Vagina (tissue), 2 donors: ENCODE data around the gene EIPR1.

ENCODE experiments used
- CTCF ChIP-seq, 3 experiments: fragments of 450-650 bp in 2 of 3; fragments of 200-600 bp in 1 of 3; sonication (generic) in 1 of 3; IDR thresholded peaks; one replicate each; pipeline ENCODE4 v1.5.1; 2017 to 2019; ENCODE audit warnings: antibody characterized with exemption in 3 of 3, mild to moderate bottlenecking in 2 of 3, moderate library complexity in 2 of 3
- POLR2A ChIP-seq, 2 donors: fragments of 450-650 bp; IDR thresholded peaks; one replicate each; pipeline ENCODE4 v1.6.1; 2017; ENCODE audit warnings: antibody characterized with exemption in 2 of 2, mild to moderate bottlenecking in 2 of 2, moderate library complexity in 2 of 2

- TF ChIP-seq CTCF (IDR thresholded peaks at IDR 0.05) = no peak
- no peak for TF ChIP-seq POLR2A (IDR thresholded peaks at IDR 0.05)
Observed at GRCh38 chr2:3344897-3345296, 32.7 kb downstream of the EIPR1 start.
